HCT116 (cell line): ENCODE data around the gene AHRR. TPM values are rescaled to one million over a fixed set of nuclear protein-coding genes. Genes with fewer than 3 reads are reported as not detected.

ENCODE experiments used
- ATAC-seq: fragments of 200-7000 bp; cut with Tn5 transposase; 2 replicates; pipeline ENCODE4 v1.9.1; 2020; ENCODE audit warnings: mild to moderate bottlenecking, moderate library complexity
- BruUV-seq: library from RNA; stranded (reverse); fragments of 400-500 nt; replicated peaks from 2 replicates; lab custom pipeline; 2021; lab: Mats Ljungman, UMichigan
- CTCF ChIA-PET: fragments of 300-600 bp; sonication (Branson Sonifier 250); formaldehyde crosslinking; loops from one replicate; lab custom pipeline; 2021; ENCODE audit warnings: antibody characterized with exemption; lab: Charles Lee
- POLR2A ChIA-PET: fragments of 300-600, 350-600 bp; sonication (Branson Sonifier 250); formaldehyde crosslinking; loops from one replicate; lab custom pipeline; 2021; ENCODE audit warnings: antibody characterized with exemption; lab: Charles Lee
- RAD21 ChIA-PET, 2 experiments: fragments of 300-600 bp; sonication (Branson Sonifier 250); formaldehyde crosslinking; loops; one replicate each; lab custom pipeline; 2023; ENCODE audit warnings: low total read pairs in 2 of 2; ENCODE audit not compliant: uncharacterized antibody in 2 of 2, unreplicated experiment in 2 of 2, low non-redundant PET in 1 of 2; lab: Charles Lee
- DNase-seq: peaks from one replicate; pipeline ENCODE4 v3.0.0-alpha.2; 2010; ENCODE audit warnings: low read depth, low spot score
- H2AFZ ChIP-seq: fragments of 200-600 bp; shearing (Covaris generic), sonication (generic); 2 replicates; pipeline ENCODE4 v1.6.1; 2017; ENCODE audit warnings: low read depth, mixed run types, mixed read lengths, antibody characterized with exemption, low read length; ENCODE audit not compliant: poor library complexity, severe bottlenecking
- H3K27ac ChIP-seq: 2 replicates; pipeline ENCODE4 v1.5.1; 2012; ENCODE audit warnings: low read depth, low read length
- H3K27me3 ChIP-seq: fragments of 200-600 bp; sonication (generic); 2 replicates; pipeline ENCODE4 v1.6.1; 2016; ENCODE audit warnings: mixed run types, low read length, mixed read lengths; ENCODE audit not compliant: insufficient read depth
- H3K36me3 ChIP-seq, 2 experiments: fragments of 200-500 bp in 1 of 2; fragments of 200-600 bp in 1 of 2; sonication (Bioruptor generic) in 1 of 2; sonication (generic) in 1 of 2; 2 replicates each; pipeline versions ENCODE4 v1.5.1 to v1.6.1; 2014 to 2016; ENCODE audit warnings: low read length in 2 of 2, inconsistent platforms in 1 of 2, mixed read lengths in 1 of 2, mixed run types in 1 of 2; ENCODE audit not compliant: insufficient read depth in 2 of 2, control insufficient read depth in 1 of 2
- H3K4me1 ChIP-seq, 2 experiments: fragments of 200-600 bp in 1 of 2; sonication (generic) in 1 of 2; 2 replicates each; pipeline versions ENCODE4 v1.5.1 to v1.6.1; 2012 to 2017; ENCODE audit warnings: low read length in 2 of 2, inconsistent platforms in 1 of 2, mild to moderate bottlenecking in 1 of 2, mixed read lengths in 1 of 2, mixed run types in 1 of 2, moderate library complexity in 1 of 2; ENCODE audit not compliant: insufficient read depth in 2 of 2, control insufficient read depth in 1 of 2
- H3K4me2 ChIP-seq: fragments of 200-600 bp; sonication (generic); 2 replicates; pipeline ENCODE4 v1.6.1; 2017; ENCODE audit warnings: mixed run types, low read length, mixed read lengths
- H3K4me3 ChIP-seq, 2 experiments: fragments of 200-600 bp in 1 of 2; sonication (generic) in 1 of 2; replicated peaks in 1 of 2; 2 replicates each; pipeline ENCODE4 v1.5.1; 2011 to 2016; ENCODE audit warnings: low read length in 2 of 2, control low read depth in 1 of 2, low read depth in 1 of 2, mild to moderate bottlenecking in 1 of 2, mixed read lengths in 1 of 2, mixed run types in 1 of 2
- H3K79me2 ChIP-seq: fragments of 200-600 bp; sonication (generic); 2 replicates; pipeline ENCODE4 v1.6.1; 2017; ENCODE audit warnings: mild to moderate bottlenecking, mixed run types, low read length, moderate library complexity, mixed read lengths; ENCODE audit not compliant: insufficient read depth
- H3K9ac ChIP-seq: fragments of 200-600 bp; sonication (generic); 2 replicates; pipeline ENCODE4 v1.6.1; 2016; ENCODE audit warnings: low read length, mixed read lengths
- H3K9me2 ChIP-seq: fragments of 200-600 bp; sonication (generic), shearing (Covaris generic); 2 replicates; pipeline ENCODE4 v1.6.1; 2017; ENCODE audit warnings: mixed run types, mild to moderate bottlenecking, moderate library complexity; ENCODE audit not compliant: insufficient read depth
- H3K9me3 ChIP-seq, 2 experiments: fragments of 200-500 bp in 1 of 2; fragments of 200-600 bp in 1 of 2; sonication (Bioruptor generic) in 1 of 2; sonication (generic) in 1 of 2; 2 replicates each; pipeline ENCODE4 v1.6.1; 2014 to 2017; ENCODE audit warnings: low read length in 2 of 2, mixed read lengths in 2 of 2, inconsistent platforms in 1 of 2, low read depth in 1 of 2, mild to moderate bottlenecking in 1 of 2, mixed run types in 1 of 2, moderate library complexity in 1 of 2; ENCODE audit not compliant: control insufficient read depth in 1 of 2, insufficient read depth in 1 of 2
- H4K20me1 ChIP-seq: fragments of 200-600 bp; sonication (generic), shearing (Covaris generic); 2 replicates; pipeline ENCODE4 v1.6.1; 2017; ENCODE audit warnings: mixed run types, mild to moderate bottlenecking, moderate library complexity; ENCODE audit not compliant: insufficient read depth
- EGR1 ChIP-seq: IDR thresholded peaks from 2 replicates; pipeline ENCODE4 v1.6.1; 2012; ENCODE audit warnings: low read depth
- ELF1 ChIP-seq: IDR thresholded peaks from 2 replicates; pipeline ENCODE4 v1.6.1; 2012; ENCODE audit warnings: low read depth, borderline replicate concordance
- EZH2phosphoT487 ChIP-seq: fragments of 200-600 bp; IDR thresholded peaks from 2 replicates; pipeline ENCODE4 v1.6.1; 2018; ENCODE audit warnings: antibody characterized with exemption, borderline replicate concordance
- FOSL1 ChIP-seq: IDR thresholded peaks from 2 replicates; pipeline ENCODE4 v1.6.1; 2012; ENCODE audit warnings: low read depth
- JUND ChIP-seq: IDR thresholded peaks from 2 replicates; pipeline ENCODE4 v1.6.1; 2012
- POLR2A ChIP-seq: IDR thresholded peaks from 2 replicates; pipeline ENCODE4 v1.7.0; 2011; ENCODE audit warnings: borderline replicate concordance; ENCODE audit not compliant: insufficient read depth, insufficient read length; ENCODE audit errors: extremely low read depth
- RAD21 ChIP-seq: IDR thresholded peaks from 2 replicates; pipeline ENCODE4 v1.6.1; 2012; ENCODE audit warnings: low read depth, mild to moderate bottlenecking
- SP1 ChIP-seq: IDR thresholded peaks from 2 replicates; pipeline ENCODE4 v1.6.1; 2012; ENCODE audit warnings: low read depth
- SRF ChIP-seq: IDR thresholded peaks from 2 replicates; pipeline ENCODE4 v1.6.1; 2012; ENCODE audit warnings: low read depth
- TCF7L2 ChIP-seq: IDR thresholded peaks from 2 replicates; pipeline ENCODE4 v1.7.0; 2011; ENCODE audit warnings: borderline replicate concordance, inconsistent platforms; ENCODE audit not compliant: insufficient read depth, insufficient read length; ENCODE audit errors: extremely low read depth
- ZNF274 ChIP-seq: fragments of 200-500 bp; sonication (Bioruptor generic); IDR thresholded peaks from 2 replicates; pipeline ENCODE4 v1.6.1; 2014; ENCODE audit warnings: mild to moderate bottlenecking, low read depth, low read length, inconsistent platforms
- intact Hi-C: fragments of 100-400 bp; cut with micrococcal nuclease; formaldehyde crosslinking; loops from 2 replicates; pipeline ENCODE4 v1.10.0; 2022
- total RNA-seq: library from RNA; stranded (reverse); gene quantifications from one replicate; pipeline ENCODE4 v1.2.1, GENCODE V29; 2021; ENCODE audit not compliant: unreplicated experiment
- TF ChIP-seq, protein P1 (sequence below): IDR thresholded peaks from 2 replicates; pipeline ENCODE4 v1.6.1; 2012
- TF ChIP-seq, protein P2 (sequence below): IDR thresholded peaks from 2 replicates; pipeline ENCODE4 v1.6.1; 2012
- TF ChIP-seq, protein P3 (sequence below): IDR thresholded peaks from 2 replicates; pipeline ENCODE4 v1.6.1; 2012; ENCODE audit warnings: low read depth

The AHRR gene
- total RNA-seq, 1 experiment from 2014 or later = 12.7 TPM

DNA sequence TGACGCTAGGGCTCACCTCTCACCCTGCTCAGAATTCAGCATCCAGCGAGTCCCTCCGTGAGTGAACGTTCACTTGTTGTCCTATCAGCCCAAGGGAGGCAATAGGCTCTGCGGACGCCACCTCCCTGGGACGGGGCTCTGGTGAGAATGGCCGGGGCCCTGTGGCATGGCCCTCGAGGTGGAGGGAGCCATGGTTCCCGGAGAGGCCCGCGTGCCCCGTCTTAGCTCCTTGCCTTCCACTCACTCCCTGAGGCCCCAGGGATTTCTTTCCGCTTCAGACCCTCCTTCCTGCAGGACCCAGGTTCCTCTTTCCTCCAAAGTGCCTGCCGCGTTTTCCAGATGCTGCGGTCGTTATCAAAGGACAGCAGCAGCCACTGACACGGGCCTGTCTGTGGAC is 142.9 kb downstream of the AHRR start:
- intact Hi-C loops = no loop called here
- no peaks in the 10 kb centered on the region for H4K20me1 ChIP-seq
- H2AFZ ChIP-seq = no peak overlapping the region
- H3K4me1 ChIP-seq = no peaks in the 10 kb centered on the region
- no peak overlapping the region for H3K9ac ChIP-seq
- no peaks in the 10 kb centered on the region for H3K27me3 ChIP-seq
- no peak overlapping the region for H3K4me3 ChIP-seq
- H3K27ac ChIP-seq = no peak overlapping the region
- H3K9me2 ChIP-seq = no peaks in the 10 kb centered on the region
- no TSS peak for BruUV-seq
- no peak for ATAC-seq
- RAD21 ChIA-PET = no interaction called here
- TF ChIP-seq JUND (no peak), SRF (no peak), EZH2phosphoT487 (no peak), EGR1 (no peak), SP1 (no peak), TCF7L2 (no peak), ELF1 (no peak), FOSL1 (no peak), RAD21 (no peak), ZNF274 (no peak), POLR2A (no peak)
- TF ChIP-seq, protein P1, sequence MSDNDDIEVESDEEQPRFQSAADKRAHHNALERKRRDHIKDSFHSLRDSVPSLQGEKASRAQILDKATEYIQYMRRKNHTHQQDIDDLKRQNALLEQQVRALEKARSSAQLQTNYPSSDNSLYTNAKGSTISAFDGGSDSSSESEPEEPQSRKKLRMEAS = no peak
- TF ChIP-seq, protein P2, sequence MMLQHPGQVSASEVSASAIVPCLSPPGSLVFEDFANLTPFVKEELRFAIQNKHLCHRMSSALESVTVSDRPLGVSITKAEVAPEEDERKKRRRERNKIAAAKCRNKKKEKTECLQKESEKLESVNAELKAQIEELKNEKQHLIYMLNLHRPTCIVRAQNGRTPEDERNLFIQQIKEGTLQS = no peak
- TF ChIP-seq, protein P3, sequence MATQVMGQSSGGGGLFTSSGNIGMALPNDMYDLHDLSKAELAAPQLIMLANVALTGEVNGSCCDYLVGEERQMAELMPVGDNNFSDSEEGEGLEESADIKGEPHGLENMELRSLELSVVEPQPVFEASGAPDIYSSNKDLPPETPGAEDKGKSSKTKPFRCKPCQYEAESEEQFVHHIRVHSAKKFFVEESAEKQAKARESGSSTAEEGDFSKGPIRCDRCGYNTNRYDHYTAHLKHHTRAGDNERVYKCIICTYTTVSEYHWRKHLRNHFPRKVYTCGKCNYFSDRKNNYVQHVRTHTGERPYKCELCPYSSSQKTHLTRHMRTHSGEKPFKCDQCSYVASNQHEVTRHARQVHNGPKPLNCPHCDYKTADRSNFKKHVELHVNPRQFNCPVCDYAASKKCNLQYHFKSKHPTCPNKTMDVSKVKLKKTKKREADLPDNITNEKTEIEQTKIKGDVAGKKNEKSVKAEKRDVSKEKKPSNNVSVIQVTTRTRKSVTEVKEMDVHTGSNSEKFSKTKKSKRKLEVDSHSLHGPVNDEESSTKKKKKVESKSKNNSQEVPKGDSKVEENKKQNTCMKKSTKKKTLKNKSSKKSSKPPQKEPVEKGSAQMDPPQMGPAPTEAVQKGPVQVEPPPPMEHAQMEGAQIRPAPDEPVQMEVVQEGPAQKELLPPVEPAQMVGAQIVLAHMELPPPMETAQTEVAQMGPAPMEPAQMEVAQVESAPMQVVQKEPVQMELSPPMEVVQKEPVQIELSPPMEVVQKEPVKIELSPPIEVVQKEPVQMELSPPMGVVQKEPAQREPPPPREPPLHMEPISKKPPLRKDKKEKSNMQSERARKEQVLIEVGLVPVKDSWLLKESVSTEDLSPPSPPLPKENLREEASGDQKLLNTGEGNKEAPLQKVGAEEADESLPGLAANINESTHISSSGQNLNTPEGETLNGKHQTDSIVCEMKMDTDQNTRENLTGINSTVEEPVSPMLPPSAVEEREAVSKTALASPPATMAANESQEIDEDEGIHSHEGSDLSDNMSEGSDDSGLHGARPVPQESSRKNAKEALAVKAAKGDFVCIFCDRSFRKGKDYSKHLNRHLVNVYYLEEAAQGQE = no peak
- TF ChIP-seq, all 23 proteins: peak for 0
- Histone ChIP-seq H3K9me3 (no peaks in the 10 kb centered on the region), H3K4me2 (no peak overlapping the region), H3K36me3 (peaks cover 9 to 16% of the 10 kb centered on the region in 2 experiments; a peak in 3 of 4 replicates), H3K79me2 (no peaks in the 10 kb centered on the region; the same call in 1 of the 2 replicates)
- no peak for DNase-seq
- CTCF ChIA-PET = no interaction called here
- POLR2A ChIA-PET = no interaction called here
